ENCODE results near the gene HCCS. TPM values are rescaled to one million over a fixed set of nuclear protein-coding genes. Genes with fewer than 3 reads are reported as not detected.

The HCCS gene
- total and polyA plus RNA-seq, 2 experiments from 2014 or later = 18.6 to 27.7 TPM

GRCh38 chrX:11124112-11124511, 13.0 kb downstream of the HCCS start (continued):
- no peak for TF ChIP-seq ETS1 (IDR thresholded peaks at IDR 0.05)
- TF ChIP-seq NANOG (IDR thresholded peaks at IDR 0.05; ENCODE audit: borderline replicate concordance) = no peak

DNA sequence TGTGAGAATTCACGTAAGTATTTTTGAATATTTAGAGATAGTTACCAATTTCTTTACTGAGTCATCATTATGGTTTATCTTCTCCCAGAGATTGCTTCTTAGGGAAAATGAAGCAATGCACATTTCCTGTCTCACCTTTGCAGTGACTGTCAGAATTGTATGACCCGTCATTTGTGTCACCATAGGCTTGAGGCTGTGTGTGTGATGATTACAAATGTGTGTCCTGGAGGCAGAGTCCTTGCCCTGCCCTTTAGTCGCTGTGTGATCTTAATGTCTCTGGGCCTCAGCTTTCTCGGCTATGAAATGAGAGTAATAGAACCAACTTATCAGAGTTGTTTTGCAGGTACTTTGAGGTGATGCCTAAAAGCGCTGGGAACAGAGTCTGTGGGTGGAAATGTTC, 13.9 kb downstream of the HCCS start:
- ATAC-seq (no peak), DNase-seq (ENCODE audit: low spot score) (no peak)
- Mint-ChIP-seq H3K4me1 (peaks cover 8% of the 10 kb centered on the region; the same call in 1 of the 3 replicates), H3K27me3 (ENCODE audit: insufficient read depth, low read depth, poor library complexity) (no peaks in the 10 kb centered on the region), H3K36me3 (ENCODE audit: low read depth) (peaks cover 28% of the 10 kb centered on the region), H3K9me3 (no peaks in the 10 kb centered on the region), H3K27ac (no peak overlapping the region), H3K4me3 (no peak overlapping the region)
- Histone ChIP-seq H3K27ac (ENCODE audit: low read depth) (no peak overlapping the region), H2AFZ (no peak overlapping the region), H3K4me3 (no peak overlapping the region), H3K4me1 (ENCODE audit: insufficient read depth) (no peaks in the 10 kb centered on the region), H3K27me3 (ENCODE audit: insufficient read depth) (no peaks in the 10 kb centered on the region), H3K36me3 (ENCODE audit: insufficient read depth) (peaks cover 4% of the 10 kb centered on the region; the same call in 1 of the 2 replicates), H3K4me2 (no peak overlapping the region), H4K20me1 (replicated peaks; ENCODE audit: insufficient read depth) (no peaks in the 10 kb centered on the region), H3F3A (replicated peaks; ENCODE audit: low read depth) (no peaks in the 10 kb centered on the region), H3K9me2 (ENCODE audit: insufficient read depth) (no peaks in the 10 kb centered on the region), H3K79me2 (replicated peaks; ENCODE audit: insufficient read depth) (no peaks in the 10 kb centered on the region)
- TF ChIP-seq POLR2AphosphoS5 (IDR thresholded peaks at IDR 0.05; ENCODE audit: low read depth) (no peak), ETS1 (IDR thresholded peaks at IDR 0.05) (no peak), ZNF462 (CRISPR knock-in tag; IDR thresholded peaks at IDR 0.05) (no peak), EZH2 (IDR thresholded peaks at IDR 0.05; ENCODE audit: low read depth, unreplicated experiment) (no peak), ZNF331 (CRISPR knock-in tag; IDR thresholded peaks at IDR 0.05; ENCODE audit: low read depth) (no peak), JUNB (IDR thresholded peaks at IDR 0.05; ENCODE audit: unreplicated experiment) (no peak), STAT1 (IDR thresholded peaks at IDR 0.05; ENCODE audit: unreplicated experiment) (no peak), ZNF114 (CRISPR knock-in tag; IDR thresholded peaks at IDR 0.05) (no peak), NANOG (IDR thresholded peaks at IDR 0.05; ENCODE audit: borderline replicate concordance) (no peak), CREB1 (CRISPR knock-in tag; IDR thresholded peaks at IDR 0.05; ENCODE audit: low read depth) (no peak), EZH2phosphoT487 (IDR thresholded peaks at IDR 0.05; ENCODE audit: unreplicated experiment) (no peak)
- TF ChIP-seq, protein P1, sequence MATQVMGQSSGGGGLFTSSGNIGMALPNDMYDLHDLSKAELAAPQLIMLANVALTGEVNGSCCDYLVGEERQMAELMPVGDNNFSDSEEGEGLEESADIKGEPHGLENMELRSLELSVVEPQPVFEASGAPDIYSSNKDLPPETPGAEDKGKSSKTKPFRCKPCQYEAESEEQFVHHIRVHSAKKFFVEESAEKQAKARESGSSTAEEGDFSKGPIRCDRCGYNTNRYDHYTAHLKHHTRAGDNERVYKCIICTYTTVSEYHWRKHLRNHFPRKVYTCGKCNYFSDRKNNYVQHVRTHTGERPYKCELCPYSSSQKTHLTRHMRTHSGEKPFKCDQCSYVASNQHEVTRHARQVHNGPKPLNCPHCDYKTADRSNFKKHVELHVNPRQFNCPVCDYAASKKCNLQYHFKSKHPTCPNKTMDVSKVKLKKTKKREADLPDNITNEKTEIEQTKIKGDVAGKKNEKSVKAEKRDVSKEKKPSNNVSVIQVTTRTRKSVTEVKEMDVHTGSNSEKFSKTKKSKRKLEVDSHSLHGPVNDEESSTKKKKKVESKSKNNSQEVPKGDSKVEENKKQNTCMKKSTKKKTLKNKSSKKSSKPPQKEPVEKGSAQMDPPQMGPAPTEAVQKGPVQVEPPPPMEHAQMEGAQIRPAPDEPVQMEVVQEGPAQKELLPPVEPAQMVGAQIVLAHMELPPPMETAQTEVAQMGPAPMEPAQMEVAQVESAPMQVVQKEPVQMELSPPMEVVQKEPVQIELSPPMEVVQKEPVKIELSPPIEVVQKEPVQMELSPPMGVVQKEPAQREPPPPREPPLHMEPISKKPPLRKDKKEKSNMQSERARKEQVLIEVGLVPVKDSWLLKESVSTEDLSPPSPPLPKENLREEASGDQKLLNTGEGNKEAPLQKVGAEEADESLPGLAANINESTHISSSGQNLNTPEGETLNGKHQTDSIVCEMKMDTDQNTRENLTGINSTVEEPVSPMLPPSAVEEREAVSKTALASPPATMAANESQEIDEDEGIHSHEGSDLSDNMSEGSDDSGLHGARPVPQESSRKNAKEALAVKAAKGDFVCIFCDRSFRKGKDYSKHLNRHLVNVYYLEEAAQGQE (IDR thresholded peaks at IDR 0.05; ENCODE audit: unreplicated experiment) = no peak

Measured in GM23338 (cell line).